GM10248 (cell line): ENCODE measurements around the gene PHF11.

Experiments used
- CTCF ChIA-PET: fragments of 300-600 bp; sonication (Branson Sonifier 250); formaldehyde crosslinking; extraction: SDS; loops from one replicate; lab custom pipeline; 2021; ENCODE audit warnings: antibody characterized with exemption; lab: Yijun Ruan, JAX
- POLR2A ChIA-PET: fragments of 350-650 bp; sonication (Branson Sonifier 250); formaldehyde crosslinking; extraction: SDS; loops from one replicate; lab custom pipeline; 2020; ENCODE audit warnings: antibody characterized with exemption; lab: Yijun Ruan, JAX
- DNase-seq: peaks from one replicate; pipeline ENCODE4 v3.0.0; 2012; ENCODE audit errors: extremely low spot score
- CTCF ChIP-seq: IDR thresholded peaks from 2 replicates; pipeline ENCODE4 v1.5.1; 2012; ENCODE audit warnings: mild to moderate bottlenecking, low read depth; ENCODE audit errors: extremely low read depth, missing control alignments, control extremely low read depth

The PHF11 gene

DNA sequence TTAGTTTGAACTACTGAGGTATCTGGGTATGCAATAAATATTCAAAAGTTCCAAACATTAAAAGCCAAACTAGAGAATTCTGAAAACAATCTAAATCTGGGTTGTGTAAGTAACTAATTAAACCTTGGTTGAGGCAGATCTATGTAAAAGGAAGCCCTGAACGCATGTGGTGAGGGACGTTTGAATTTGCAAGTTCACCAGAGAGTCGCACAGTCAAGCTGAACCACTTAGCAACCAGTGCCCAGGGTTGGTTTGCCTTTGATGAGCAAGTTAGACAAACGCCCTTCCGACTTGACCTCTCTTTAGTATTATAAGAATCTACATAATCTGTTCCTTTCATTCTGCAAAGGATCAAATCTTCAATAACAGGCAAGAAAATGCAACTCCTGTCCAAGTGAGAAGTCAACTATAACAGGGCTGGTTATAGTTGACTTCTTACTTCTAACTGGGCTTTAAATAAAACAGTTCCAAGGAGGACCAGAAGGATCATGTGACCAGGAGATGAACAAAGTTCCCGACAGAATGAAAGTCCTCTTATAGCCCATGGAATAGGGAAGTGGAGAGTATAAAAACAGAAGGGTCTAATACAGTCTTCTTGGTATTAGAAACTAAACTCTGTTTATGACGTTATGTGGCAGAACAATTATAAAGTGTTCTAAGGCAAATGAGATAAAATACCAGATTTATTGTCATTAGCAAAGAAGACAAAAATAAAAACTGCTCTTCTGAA is 40.6 kb downstream of the PHF11 start:
- no peak for TF ChIP-seq CTCF
- DNase-seq = no peak
- POLR2A ChIA-PET = no interaction called here
- CTCF ChIA-PET = no interaction called here

DNA sequence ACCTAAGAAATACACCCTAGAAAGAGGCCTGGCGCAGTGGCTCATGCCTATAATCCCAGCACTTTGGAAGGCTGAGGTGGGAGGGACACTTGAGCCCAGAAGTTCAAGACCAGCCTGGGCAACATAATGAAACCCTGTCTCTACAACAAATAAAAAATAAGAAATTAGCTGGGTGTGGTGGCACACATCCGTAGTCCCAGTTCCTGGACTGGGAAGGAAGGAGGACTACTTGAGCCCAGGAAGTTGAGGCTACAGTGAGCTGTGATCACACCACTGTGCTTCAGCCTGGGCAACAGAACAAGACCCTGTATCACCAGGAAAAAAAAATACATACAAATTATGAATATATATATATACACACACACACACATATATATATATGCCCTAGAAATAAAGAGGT is 42.7 kb downstream of the PHF11 start:
- CTCF ChIA-PET = interaction anchor here (0.9 to 1.2 kb wide), 4 partner anchors 13 to 51 kb away, joined by 3 read pairs; no protein-coding TSS in a partner anchor
- DNase-seq = no peak
- TF ChIP-seq CTCF = no peak
- POLR2A ChIA-PET = interaction anchor here (0.7 kb wide), 1 partner anchor 83 kb away, joined by 3 read pairs; no protein-coding TSS in a partner anchor

DNA sequence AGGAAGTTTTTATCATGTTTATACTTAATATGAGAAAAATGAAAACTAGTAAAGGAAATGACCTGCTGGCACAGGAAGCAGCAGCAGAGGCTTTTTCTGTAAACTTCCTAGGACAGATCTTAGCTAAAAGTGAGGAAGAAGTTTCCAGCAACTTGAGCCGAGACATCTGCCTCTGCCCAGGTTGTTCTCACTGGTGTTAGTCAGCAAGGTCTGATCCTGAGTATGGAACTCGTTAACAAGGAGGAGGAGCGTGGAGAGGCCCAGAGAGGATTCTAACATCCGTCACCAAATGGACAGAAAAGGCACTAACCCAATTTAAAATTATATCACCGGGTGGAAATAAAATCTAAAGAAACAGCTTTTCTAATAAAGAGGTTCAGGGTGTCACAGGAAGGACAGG is 43.6 kb downstream of the PHF11 start:
- no peak for DNase-seq
- POLR2A ChIA-PET = interaction anchor here (0.7 kb wide), 1 partner anchor 84 kb away, joined by 3 read pairs; no protein-coding TSS in a partner anchor
- CTCF ChIA-PET = interaction anchor here (0.8 to 1.2 kb wide), 2 partner anchors 37 to 48 kb away, joined by 3 read pairs; no protein-coding TSS in a partner anchor
- no peak for TF ChIP-seq CTCF

DNA sequence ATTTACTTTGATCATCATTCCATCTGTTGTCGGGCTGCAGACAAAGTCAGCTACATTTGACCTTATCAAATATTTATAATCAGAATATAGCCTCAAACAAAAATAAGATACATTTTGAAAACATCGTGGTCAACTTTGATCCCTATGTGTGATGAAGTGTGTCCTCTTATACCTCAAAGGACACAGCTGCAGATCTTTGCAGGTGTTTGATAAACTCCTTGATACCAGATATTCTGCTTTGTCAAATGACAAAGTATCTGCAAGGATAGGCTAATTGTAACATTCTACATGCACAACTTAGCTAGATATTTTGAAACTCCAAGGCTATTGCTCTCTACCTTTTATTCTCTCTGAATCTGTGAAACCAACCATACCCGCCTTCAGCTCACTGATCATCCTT is 44.0 kb downstream of the PHF11 start:
- CTCF ChIA-PET = interaction anchor here (0.8 to 1.2 kb wide), 2 partner anchors 37 to 48 kb away, joined by 3 read pairs; no protein-coding TSS in a partner anchor
- no peak for TF ChIP-seq CTCF
- POLR2A ChIA-PET = no interaction called here
- no peak for DNase-seq

GRCh38 chr13:49540552-49540951 is 44.8 kb downstream of the PHF11 start:
- POLR2A ChIA-PET = no interaction called here

GRCh38 chr13:49543656-49544055 is 47.9 kb downstream of the PHF11 start:
- ChIA-PET POLR2A (interaction anchor here (0.6 kb wide), 1 partner anchor 86 kb away, joined by 7 read pairs; no protein-coding TSS in a partner anchor), CTCF (no interaction called here)
- TF ChIP-seq CTCF = no peak

More at GRCh38 chr13:49540552-49540951, 44.8 kb downstream of the PHF11 start:
- no peak for TF ChIP-seq CTCF
- no peak for DNase-seq
- CTCF ChIA-PET = no interaction called here

More at GRCh38 chr13:49543656-49544055, 47.9 kb downstream of the PHF11 start:
- no peak for DNase-seq
